ENCODE data around the gene PXDN.
"Not testable (repeated sequence)": the region's sequence is repeated elsewhere in the genome, so short reads cannot be mapped to it uniquely, and the experiment has no call there.

Gene PXDN

DNA sequence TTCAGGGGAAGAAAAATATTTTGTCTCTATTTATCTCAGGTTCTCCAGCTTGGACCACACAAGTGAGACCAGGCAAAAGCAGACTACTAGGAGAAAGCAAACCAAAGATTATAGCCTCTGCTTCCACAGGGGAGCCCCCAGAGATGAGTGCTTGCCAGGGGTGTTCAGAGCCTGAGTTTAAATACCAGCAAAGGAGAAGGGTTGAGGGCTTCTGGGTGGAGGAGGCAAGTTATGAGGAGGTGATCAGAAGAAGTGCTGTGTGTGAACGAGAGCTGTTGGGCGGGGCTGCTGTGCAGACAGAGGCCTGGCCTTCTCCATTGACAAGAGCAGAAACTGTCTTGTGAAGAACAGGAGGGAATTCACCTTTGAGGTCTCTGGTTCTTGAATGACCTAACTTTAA, 32.8 kb upstream of the PXDN start:
- no peak for DNase-seq (ENCODE audit: low read depth)

DNA sequence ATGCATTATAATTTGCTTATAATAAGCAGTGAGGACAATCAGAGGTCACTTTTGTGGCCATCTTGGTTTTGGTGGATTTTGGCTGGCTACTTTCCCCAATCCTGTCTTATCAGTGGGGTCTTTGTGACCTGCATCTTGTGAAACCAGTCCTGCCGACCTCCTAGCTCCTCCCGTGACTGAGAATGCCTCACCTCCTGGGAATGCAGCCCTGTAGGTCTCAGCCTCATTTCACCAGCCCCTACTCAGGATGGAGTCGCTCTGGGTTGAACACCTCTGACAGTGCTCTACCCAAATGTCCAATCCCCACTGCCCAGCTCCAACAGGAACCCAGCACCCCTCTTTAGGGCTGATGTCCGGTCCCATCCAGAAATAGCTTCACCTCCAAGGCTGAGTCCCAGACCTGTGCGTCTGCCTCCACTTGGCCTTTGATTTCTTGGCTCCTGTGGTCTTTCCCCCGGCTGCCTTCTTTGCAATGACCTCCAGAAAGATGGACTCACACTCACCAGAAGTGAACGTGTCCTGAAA, 31.3 kb upstream of the PXDN start:
- no peak for DNase-seq (ENCODE audit: low read depth)

GRCh38 chr2:1774929-1775328, 30.6 kb upstream of the PXDN start:
- no peak for DNase-seq (ENCODE audit: low read depth)

GRCh38 chr2:1773883-1774282, 29.6 kb upstream of the PXDN start:
- no peak for DNase-seq (ENCODE audit: low read depth)

DNA sequence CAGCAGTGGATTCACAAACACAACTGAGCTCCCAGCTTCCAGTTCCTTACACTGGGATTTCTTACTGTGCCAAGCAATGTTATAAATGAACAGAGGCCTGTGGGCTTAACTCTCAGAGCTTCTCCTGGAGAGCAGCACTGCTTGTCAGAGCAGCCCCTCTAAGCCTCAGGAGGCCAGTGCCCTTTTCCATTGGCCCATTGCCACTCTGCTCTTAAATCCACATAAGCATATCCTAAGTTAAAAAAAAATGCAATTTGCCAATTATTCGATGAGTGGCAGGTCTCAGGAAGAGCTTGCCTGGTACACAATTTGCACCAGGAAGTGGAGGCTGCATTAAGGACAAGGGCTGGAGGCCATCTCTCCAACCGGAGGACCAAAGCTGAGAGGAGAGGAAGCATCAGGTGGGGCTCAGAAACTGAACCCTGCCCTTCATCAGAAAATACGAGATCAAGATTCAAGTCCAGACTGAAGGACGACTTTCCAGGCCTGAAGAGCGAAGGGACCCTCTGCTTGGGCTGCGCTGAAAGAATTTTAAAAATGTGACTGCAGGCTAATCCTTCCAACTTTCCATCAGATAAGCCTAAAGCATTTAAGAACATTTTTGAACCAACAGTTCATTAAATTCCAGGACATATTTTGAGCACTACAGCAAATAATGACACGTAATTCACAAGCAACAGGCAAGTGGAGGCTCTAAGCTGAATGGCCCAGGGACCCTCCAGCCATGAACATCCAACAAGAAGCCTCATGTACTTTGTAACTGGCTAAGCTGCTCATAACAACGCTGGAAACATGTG, 28.4 kb upstream of the PXDN start:
- DNase-seq (ENCODE audit: low read depth), result no peak

GRCh38 chr2:1771626-1772280, 27.4 kb upstream of the PXDN start:
- no peak for DNase-seq (ENCODE audit: low read depth)

DNA sequence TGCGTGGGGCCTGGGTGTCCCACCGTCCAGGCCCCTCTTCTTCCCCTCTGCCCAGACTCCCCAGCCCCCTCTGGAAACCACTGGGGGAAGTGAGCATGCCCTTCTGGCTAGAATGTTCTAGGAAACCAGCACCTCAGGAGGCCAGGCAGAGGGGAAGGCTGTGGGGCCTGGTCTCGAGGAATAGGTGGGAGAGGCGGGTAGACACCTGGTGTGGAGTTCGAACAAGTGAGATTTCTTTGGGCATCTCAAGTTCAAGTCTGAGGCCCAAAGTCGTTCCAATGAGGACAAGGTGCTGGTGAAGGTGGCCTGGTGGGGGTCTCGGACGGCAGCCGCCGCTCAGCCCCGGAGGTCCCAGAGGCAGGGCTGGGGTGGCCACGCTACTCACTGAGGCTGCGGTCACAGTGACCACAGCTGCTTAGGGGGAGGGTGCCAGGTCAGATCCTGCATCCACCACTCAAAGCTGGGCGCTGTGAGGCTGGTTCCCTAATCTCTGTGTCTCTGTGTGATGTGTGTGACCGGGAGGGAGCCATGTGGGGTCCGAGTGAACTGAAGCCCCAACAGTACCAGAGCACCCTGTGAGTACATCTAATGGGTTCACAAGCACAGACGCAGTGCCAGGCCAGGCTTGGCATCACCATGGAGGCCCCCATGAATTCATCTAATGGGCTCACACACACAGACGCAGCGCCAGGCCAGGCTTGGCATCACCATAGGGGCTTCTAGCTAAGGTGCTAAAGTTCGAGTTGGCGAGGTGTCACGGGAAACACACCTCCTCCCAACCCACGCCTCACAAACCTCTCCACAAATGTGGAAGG, 26.5 kb upstream of the PXDN start:
- DNase-seq (ENCODE audit: low read depth), result no peak

- DNase-seq (ENCODE audit: low read depth), result peak; percentile 12
Measured at GRCh38 chr2:1769703-1770422, 25.5 kb upstream of the PXDN start.

GRCh38 chr2:1767939-1768691, 23.8 kb upstream of the PXDN start:
- no peak for DNase-seq (ENCODE audit: low read depth)

- no peak for DNase-seq (ENCODE audit: low read depth)
Measured at GRCh38 chr2:1766851-1767811, 22.8 kb upstream of the PXDN start.

DNA sequence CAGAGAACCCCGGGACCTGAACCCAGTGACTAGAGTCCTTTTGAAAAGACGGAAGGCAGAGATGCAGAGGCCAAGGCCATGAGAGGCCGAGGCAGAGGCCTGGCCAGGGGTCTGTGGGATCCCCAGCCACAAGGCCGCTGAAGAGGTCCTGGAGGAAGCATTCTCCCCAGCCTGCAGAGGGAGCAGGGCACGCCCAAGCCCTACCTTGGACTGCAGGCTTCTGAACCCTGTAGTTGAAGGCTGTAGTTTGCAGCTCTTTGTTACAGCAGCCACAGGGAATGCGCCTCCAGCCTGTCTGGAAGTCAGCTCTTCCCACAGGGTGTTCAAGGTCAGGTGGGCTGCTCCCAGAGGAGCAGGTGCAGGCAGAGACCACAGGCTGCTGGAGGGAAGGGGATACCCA, 22.1 kb upstream of the PXDN start:
- DNase-seq (ENCODE audit: low read depth), result no peak

- DNase-seq (ENCODE audit: low read depth), result not testable (repeated sequence)
Measured at GRCh38 chr2:1765201-1765600, 20.9 kb upstream of the PXDN start.

- DNase-seq (ENCODE audit: low read depth), result no peak
Measured at GRCh38 chr2:1759611-1759930, 15.3 kb upstream of the PXDN start.

GRCh38 chr2:1758774-1759610, 14.7 kb upstream of the PXDN start:
- DNase-seq (ENCODE audit: low read depth), result no peak

DNA sequence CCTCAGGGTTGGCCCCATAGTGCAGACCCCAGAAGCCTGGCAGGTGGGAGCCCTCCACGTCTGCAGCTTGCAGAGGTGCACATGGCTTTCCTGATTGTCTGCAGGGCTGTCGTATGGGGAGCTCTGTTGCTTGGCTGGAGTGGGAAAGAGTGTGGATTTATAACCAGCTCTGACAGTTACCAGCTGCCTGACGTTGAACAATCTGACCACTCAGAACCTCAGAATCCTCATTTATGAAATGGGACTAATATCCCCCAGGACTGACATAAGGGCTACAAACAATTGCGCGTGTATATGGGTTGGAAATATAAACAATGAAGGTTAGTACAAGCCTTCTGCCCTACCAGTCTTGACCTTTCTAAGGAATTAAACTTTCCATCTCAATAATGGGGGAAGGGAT, 13.9 kb upstream of the PXDN start:
- no peak for DNase-seq (ENCODE audit: low read depth)

GRCh38 chr2:1757567-1757966, 13.3 kb upstream of the PXDN start:
- no peak for DNase-seq (ENCODE audit: low read depth)

- not testable (repeated sequence) for DNase-seq (ENCODE audit: low read depth)
Measured at GRCh38 chr2:1757146-1757545, 12.8 kb upstream of the PXDN start.

GRCh38 chr2:1756456-1756855, 12.1 kb upstream of the PXDN start:
- no peak for DNase-seq (ENCODE audit: low read depth)
